ENCODE measurements around the gene ZNF22.

The ZNF22 gene

GRCh38 chr10:44978213-44978569 lies 22.5 kb upstream of the ZNF22 start:
- no peak for DNase-seq

GRCh38 chr10:44978570-44979280 lies 22.0 kb upstream of the ZNF22 start, which contains the start of gene DEPP1:
Gene DEPP1 (minus strand): TSS chr10:44978809. CDS start chr10:44978030, 779 bp downstream.
- peak; percentile 57 to 84 for DNase-seq

GRCh38 chr10:44979281-44980191 lies 21.2 kb upstream of the ZNF22 start:
- no peak for DNase-seq

GRCh38 chr10:44980309-44981171 lies 20.2 kb upstream of the ZNF22 start:
- DNase-seq = no peak

GRCh38 chr10:44981172-44982113 lies 19.3 kb upstream of the ZNF22 start:
- DNase-seq = no peak

GRCh38 chr10:44982114-44982460 lies 18.6 kb upstream of the ZNF22 start:
- DNase-seq = no peak

GRCh38 chr10:44982496-44982895 lies 18.2 kb upstream of the ZNF22 start:
- no peak for DNase-seq

- DNase-seq = no peak
Measured at GRCh38 chr10:44983066-44983894, 17.4 kb upstream of the ZNF22 start.

- no peak for DNase-seq
Measured at GRCh38 chr10:44983895-44984278, 16.8 kb upstream of the ZNF22 start.

- no peak for DNase-seq
Measured at GRCh38 chr10:44984671-44985101, 16.0 kb upstream of the ZNF22 start.

- no peak for DNase-seq
Measured at GRCh38 chr10:44985175-44985681, 15.5 kb upstream of the ZNF22 start.

GRCh38 chr10:44986179-44986578 lies 14.5 kb upstream of the ZNF22 start:
- DNase-seq = no peak

- no peak for DNase-seq
Measured at GRCh38 chr10:44986670-44987069, 14.1 kb upstream of the ZNF22 start.

- no peak for DNase-seq
Measured at GRCh38 chr10:44988957-44989585, 11.7 kb upstream of the ZNF22 start.

GRCh38 chr10:44989597-44990301 lies 11.0 kb upstream of the ZNF22 start:
- no peak for DNase-seq

- no peak for DNase-seq
Measured at GRCh38 chr10:44990302-44990655, 10.4 kb upstream of the ZNF22 start.

GRCh38 chr10:44990965-44991364 lies 9.8 kb upstream of the ZNF22 start:
- no peak for DNase-seq

GRCh38 chr10:44991571-44991970 lies 9.2 kb upstream of the ZNF22 start:
- DNase-seq = no peak

- DNase-seq = no peak
Measured at GRCh38 chr10:44992070-44992731, 8.5 kb upstream of the ZNF22 start.

Data from inflammatory macrophage treated with lipopolysaccharide for 1 hour (primary cell).